ENCODE results near the gene PRKAR1B. TPM values are rescaled to one million over a fixed set of nuclear protein-coding genes. Genes with fewer than 3 reads are reported as not detected.

The PRKAR1B gene
- total and polyA plus RNA-seq, 2 donors (not counting 1 experiment from before 2014, with no cell fraction given) = 4.5 to 8.6 TPM

DNA sequence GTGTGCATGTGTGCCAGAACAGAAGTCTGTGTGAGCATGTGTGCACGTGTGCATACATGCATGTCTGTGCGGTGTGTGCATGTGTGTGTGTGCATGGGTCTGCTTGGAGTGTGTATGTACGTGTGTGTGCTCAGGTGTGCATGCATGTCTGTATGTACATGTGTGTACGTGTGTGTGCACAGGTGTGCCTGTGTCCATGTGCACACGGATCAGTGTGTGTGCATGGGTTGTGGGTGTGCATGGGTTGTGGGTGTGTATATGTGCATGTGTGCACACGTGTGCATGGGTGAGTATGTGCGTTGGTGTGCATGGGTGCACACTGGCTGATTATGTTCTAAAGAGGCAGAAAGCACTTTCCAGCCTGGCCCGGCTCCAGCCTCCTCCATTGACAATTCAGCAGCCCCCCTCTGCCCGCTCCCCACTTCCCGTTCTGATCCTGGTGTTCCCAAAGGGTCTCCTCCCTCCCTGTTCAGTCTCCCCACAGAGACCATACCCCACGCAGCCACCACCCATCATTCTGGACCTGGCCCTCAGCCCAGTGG is 163.4 kb downstream of the PRKAR1B start:
- POLR2A ChIA-PET = no interaction called here
- no peak overlapping the region for H3K27ac Mint-ChIP-seq
- no peak for DNase-seq

DNA sequence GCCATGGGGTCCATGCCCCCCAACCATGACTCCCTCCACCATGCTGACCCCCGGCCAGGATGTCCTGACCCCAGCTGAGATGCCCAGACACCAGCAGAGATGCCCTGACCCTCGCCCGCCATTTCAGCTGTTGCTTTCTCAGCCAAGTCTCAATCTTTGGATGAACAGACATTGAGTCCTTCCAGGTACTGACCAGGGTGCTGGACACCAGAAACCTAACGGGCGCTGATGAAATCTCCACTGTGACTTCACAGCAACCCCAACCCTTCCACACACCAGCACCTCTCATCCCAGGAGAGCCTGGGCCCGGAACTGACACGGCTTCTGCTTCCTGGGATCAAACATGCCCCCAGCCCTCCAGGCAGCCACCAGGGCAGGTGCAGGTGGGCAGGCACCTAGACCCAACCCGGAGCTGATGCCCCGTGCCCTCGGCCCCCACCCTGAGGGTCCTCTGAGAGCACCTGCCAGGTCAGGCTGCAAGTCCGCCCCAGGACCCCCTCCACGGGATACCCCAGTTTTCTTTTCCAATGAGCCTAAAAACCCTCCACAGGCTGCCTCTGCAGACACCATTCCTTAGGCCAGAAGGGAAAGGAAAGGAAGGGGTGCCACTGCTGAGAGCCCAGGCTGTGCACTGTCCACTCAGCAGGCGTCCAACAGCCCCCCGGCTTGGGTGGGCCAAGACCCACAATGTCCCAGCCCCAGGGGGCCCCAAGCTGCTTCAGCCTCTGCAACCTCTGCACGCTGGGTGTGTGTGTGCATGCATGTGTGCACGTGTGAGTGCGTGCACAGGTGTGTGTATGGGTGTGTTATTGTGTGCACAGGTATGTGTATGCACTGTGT is 164.1 kb downstream of the PRKAR1B start:
- no peak overlapping the region for H3K4me2 ChIP-seq (replicated peaks; ENCODE audit: low read depth, low read length, poor library complexity, severe bottlenecking)
- peaks cover 0 to 4% (median 0%) of the 10 kb centered on the region in 3 donors for H3K9me3 ChIP-seq (ENCODE audit: control extremely low read depth in 1 of 3, control insufficient read depth in 2 of 3, insufficient read depth in 1 of 3, low read length in 2 of 3)
- Mint-ChIP-seq H3K27me3 (no peaks in the 10 kb centered on the region), H3K4me3 (no peak overlapping the region), H3K9me3 (ENCODE audit: insufficient read depth) (no peaks in the 10 kb centered on the region), H3K27ac (no peak overlapping the region), H3K4me1 (no peaks in the 10 kb centered on the region)
- no peak for DNase-seq
- CTCF ChIA-PET = no interaction called here
- TF ChIP-seq, protein P1, sequence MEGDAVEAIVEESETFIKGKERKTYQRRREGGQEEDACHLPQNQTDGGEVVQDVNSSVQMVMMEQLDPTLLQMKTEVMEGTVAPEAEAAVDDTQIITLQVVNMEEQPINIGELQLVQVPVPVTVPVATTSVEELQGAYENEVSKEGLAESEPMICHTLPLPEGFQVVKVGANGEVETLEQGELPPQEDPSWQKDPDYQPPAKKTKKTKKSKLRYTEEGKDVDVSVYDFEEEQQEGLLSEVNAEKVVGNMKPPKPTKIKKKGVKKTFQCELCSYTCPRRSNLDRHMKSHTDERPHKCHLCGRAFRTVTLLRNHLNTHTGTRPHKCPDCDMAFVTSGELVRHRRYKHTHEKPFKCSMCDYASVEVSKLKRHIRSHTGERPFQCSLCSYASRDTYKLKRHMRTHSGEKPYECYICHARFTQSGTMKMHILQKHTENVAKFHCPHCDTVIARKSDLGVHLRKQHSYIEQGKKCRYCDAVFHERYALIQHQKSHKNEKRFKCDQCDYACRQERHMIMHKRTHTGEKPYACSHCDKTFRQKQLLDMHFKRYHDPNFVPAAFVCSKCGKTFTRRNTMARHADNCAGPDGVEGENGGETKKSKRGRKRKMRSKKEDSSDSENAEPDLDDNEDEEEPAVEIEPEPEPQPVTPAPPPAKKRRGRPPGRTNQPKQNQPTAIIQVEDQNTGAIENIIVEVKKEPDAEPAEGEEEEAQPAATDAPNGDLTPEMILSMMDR (IDR thresholded peaks at IDR 0.05) = no peak
- no peak for TF ChIP-seq EZH2 (IDR thresholded peaks at IDR 0.05; ENCODE audit: borderline replicate concordance, insufficient read depth, low read depth, low read length, poor library complexity, severe bottlenecking)
- H3K27ac ChIP-seq (ENCODE audit: low read length in 2 of 2) = no peak overlapping the region
- no peaks in the 10 kb centered on the region for H3K36me3 ChIP-seq (replicated peaks in 1 of 2; ENCODE audit: control extremely low read depth in 1 of 2, control insufficient read depth in 1 of 2, extremely low read depth in 1 of 2, insufficient read depth in 2 of 2, low read length in 1 of 2)
- 97% methylated on average over 15 of the region's 17 CpGs for WGBS (ENCODE audit: insufficient coverage)
- ATAC-seq (ENCODE audit: low read depth) = no peak
- POLR2A ChIA-PET = no interaction called here
- no peaks in the 10 kb centered on the region for H3K79me2 ChIP-seq (ENCODE audit: control insufficient read depth, insufficient read depth, low read length)
- H2AFZ ChIP-seq (ENCODE audit: insufficient read depth, low read depth, low read length, poor library complexity, severe bottlenecking) = no peak overlapping the region
- H3K4me1 ChIP-seq (ENCODE audit: control insufficient read depth in 2 of 2, insufficient read depth in 2 of 2, low read length in 2 of 2) = no peaks in the 10 kb centered on the region
- H3K27me3 ChIP-seq (replicated peaks in 1 of 4; ENCODE audit: control extremely low read depth in 1 of 4, control insufficient read depth in 3 of 4, insufficient read depth in 4 of 4, low read length in 3 of 4) = no peaks in the 10 kb centered on the region
- no peak overlapping the region for H3K4me3 ChIP-seq (ENCODE audit: control extremely low read depth in 1 of 5, extremely low read depth in 1 of 5, insufficient read depth in 1 of 5, low read depth in 2 of 5, low read length in 4 of 5)
- no peaks in the 10 kb centered on the region for H4K20me1 ChIP-seq (ENCODE audit: control insufficient read depth, insufficient read depth, low read length, poor library complexity, severe bottlenecking)
- intact Hi-C loops (cut with micrococcal nuclease) = no loop called here
- no peak overlapping the region for H3K9ac ChIP-seq (ENCODE audit: low read length)

More for the DNA sequence above, 163.4 kb downstream of the PRKAR1B start:
- Mint-ChIP-seq H3K4me1 (no peaks in the 10 kb centered on the region), H3K27me3 (no peaks in the 10 kb centered on the region), H3K9me3 (ENCODE audit: insufficient read depth) (no peaks in the 10 kb centered on the region), H3K4me3 (no peak overlapping the region)
- TF ChIP-seq, protein P1 (IDR thresholded peaks at IDR 0.05) = no peak
- no peak for TF ChIP-seq EZH2 (IDR thresholded peaks at IDR 0.05; ENCODE audit: borderline replicate concordance, insufficient read depth, low read depth, low read length, poor library complexity, severe bottlenecking)
- Histone ChIP-seq H3K27ac (ENCODE audit: low read length in 2 of 2) (no peak overlapping the region), H3K4me3 (ENCODE audit: control extremely low read depth in 1 of 5, extremely low read depth in 1 of 5, insufficient read depth in 1 of 5, low read depth in 2 of 5, low read length in 4 of 5) (no peak overlapping the region), H3K79me2 (ENCODE audit: control insufficient read depth, insufficient read depth, low read length) (no peaks in the 10 kb centered on the region), H3K36me3 (replicated peaks in 1 of 2; ENCODE audit: control extremely low read depth in 1 of 2, control insufficient read depth in 1 of 2, extremely low read depth in 1 of 2, insufficient read depth in 2 of 2, low read length in 1 of 2) (no peaks in the 10 kb centered on the region), H2AFZ (ENCODE audit: insufficient read depth, low read depth, low read length, poor library complexity, severe bottlenecking) (no peak overlapping the region), H3K4me2 (replicated peaks; ENCODE audit: low read depth, low read length, poor library complexity, severe bottlenecking) (no peak overlapping the region), H3K27me3 (replicated peaks in 1 of 4; ENCODE audit: control extremely low read depth in 1 of 4, control insufficient read depth in 3 of 4, insufficient read depth in 4 of 4, low read length in 3 of 4) (no peaks in the 10 kb centered on the region), H3K9me3 (ENCODE audit: control extremely low read depth in 1 of 3, control insufficient read depth in 2 of 3, insufficient read depth in 1 of 3, low read length in 2 of 3) (peaks cover 0 to 10% (median 0%) of the 10 kb centered on the region in 3 donors), H3K4me1 (ENCODE audit: control insufficient read depth in 2 of 2, insufficient read depth in 2 of 2, low read length in 2 of 2) (no peaks in the 10 kb centered on the region), H4K20me1 (ENCODE audit: control insufficient read depth, insufficient read depth, low read length, poor library complexity, severe bottlenecking) (no peaks in the 10 kb centered on the region), H3K9ac (ENCODE audit: low read length) (no peak overlapping the region)
- CTCF ChIA-PET = no interaction called here
- ATAC-seq (ENCODE audit: low read depth) = no peak
- intact Hi-C loops (cut with micrococcal nuclease) = no loop called here
- 98% methylated on average over 11 of the region's 11 CpGs for WGBS (ENCODE audit: insufficient coverage)

All from B cell (primary cell).